Calu3 (cell line): ENCODE measurements around the gene RPS16. TPM values are rescaled to one million over a fixed set of nuclear protein-coding genes. Genes with fewer than 3 reads are reported as not detected.

Experiments used
- BruUV-seq: library from RNA; stranded (reverse); fragments of 400-500 nt; replicated peaks from 2 replicates; lab custom pipeline; 2021; lab: Mats Ljungman, UMichigan
- CTCF ChIA-PET: fragments of 300-600 bp; sonication (Branson Sonifier 250); formaldehyde crosslinking; loops from one replicate; lab custom pipeline; 2022; ENCODE audit warnings: antibody characterized with exemption; lab: Charles Lee
- DNase-seq: peaks from one replicate; pipeline ENCODE4 v3.0.0; 2022
- H3K27ac Mint-ChIP-seq: one replicate; pipeline ENCODE4 v1.8.0; 2022; ENCODE audit warnings: mixed read lengths; ENCODE audit not compliant: unreplicated experiment
- H3K27me3 Mint-ChIP-seq: one replicate; pipeline ENCODE4 v1.8.0; 2022; ENCODE audit warnings: mixed read lengths; ENCODE audit not compliant: unreplicated experiment
- H3K36me3 Mint-ChIP-seq: one replicate; pipeline ENCODE4 v1.8.0; 2022; ENCODE audit warnings: mild to moderate bottlenecking, moderate library complexity, mixed read lengths; ENCODE audit not compliant: insufficient read depth, unreplicated experiment
- H3K4me1 Mint-ChIP-seq: one replicate; pipeline ENCODE4 v1.8.0; 2022; ENCODE audit warnings: mild to moderate bottlenecking, low read depth, mixed read lengths; ENCODE audit not compliant: unreplicated experiment
- H3K4me3 Mint-ChIP-seq: one replicate; pipeline ENCODE4 v1.8.0; 2022; ENCODE audit warnings: mild to moderate bottlenecking, low read depth, moderate library complexity, mixed read lengths; ENCODE audit not compliant: unreplicated experiment
- H3K9me3 Mint-ChIP-seq: one replicate; pipeline ENCODE4 v1.8.0; 2022; ENCODE audit warnings: low read depth, mixed read lengths; ENCODE audit not compliant: unreplicated experiment
- CTCF ChIP-seq: fragments of 200-600 bp; IDR thresholded peaks from one replicate; pipeline ENCODE4 v1.8.0; 2022; ENCODE audit warnings: antibody characterized with exemption; ENCODE audit not compliant: unreplicated experiment
- intact Hi-C: fragments of 100-400 bp; cut with micrococcal nuclease; formaldehyde crosslinking; loops from one replicate; pipeline ENCODE4 v1.10.0; 2022; ENCODE audit not compliant: unreplicated experiment
- total RNA-seq: library from RNA; stranded (reverse); gene quantifications from 2 replicates; pipeline ENCODE4 v1.2.3, GENCODE V29; 2022

Gene RPS16
- total RNA-seq, 1 experiment from 2014 or later = 1,929 TPM

DNA sequence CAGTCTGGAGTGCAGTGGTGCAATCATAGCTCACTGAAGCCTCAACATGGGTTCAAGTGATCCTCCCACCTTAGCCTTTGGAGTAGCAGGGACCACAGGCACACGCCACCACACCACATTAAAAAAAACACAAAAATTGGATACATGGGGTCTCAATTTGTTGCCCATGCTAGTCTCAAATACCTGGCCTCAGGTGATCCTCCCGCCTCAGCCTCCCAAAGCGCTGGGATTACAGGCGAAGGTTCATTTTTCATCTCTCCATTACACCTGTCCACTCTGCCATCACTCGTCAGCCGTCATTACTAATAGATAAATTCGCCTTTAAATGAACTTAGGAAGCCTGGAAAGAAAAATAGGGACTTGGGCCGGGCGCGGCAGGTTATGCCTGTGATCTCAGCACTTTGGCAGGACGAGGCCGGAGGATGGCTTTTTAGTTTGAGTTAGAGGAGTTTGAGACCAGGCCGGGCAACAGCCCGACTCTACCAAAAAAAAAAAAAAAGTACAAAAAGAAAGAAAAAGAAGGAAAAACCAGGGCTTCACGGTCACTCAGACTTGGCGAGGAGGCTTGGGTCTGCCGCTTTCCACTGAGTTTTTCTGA, 8.9 kb upstream of the RPS16 start:
- peaks cover 16% of the 10 kb centered on the region for H3K4me1 Mint-ChIP-seq
- TSS peak; percentile 99 for BruUV-seq

DNA sequence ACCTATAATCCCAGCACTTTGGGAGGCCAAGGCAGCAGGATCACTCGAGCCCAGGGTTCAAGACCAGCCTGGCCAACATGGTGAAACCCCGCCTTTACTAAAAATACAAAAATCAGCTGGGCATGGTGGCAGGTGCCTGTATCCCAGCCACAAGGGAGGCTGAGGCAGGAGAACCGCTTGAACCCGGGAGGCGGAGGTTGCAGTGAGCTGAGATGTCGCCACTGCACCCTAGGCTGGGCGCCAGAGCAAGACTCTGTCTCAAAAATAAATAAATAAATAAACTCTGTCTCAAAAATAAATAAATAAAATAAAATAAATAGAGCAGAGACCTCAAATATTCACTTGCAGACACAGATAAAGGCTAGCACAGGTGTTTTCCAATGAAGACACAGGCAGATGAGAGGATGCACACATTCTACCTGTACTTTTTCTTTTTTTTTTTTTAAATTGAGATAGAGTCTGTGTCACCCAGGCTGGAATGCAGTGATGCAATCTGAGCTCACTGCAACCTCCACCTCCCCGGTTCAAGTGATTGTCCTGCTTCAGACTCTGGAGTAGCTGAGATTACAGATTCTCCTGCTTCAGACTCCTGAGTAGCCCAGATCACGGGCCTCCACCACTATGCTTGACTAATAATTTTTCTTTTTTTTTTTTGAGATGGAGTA, 2.7 kb upstream of the RPS16 start:
- no TSS peak for BruUV-seq
- CTCF ChIA-PET = interaction anchor here (0.7 kb wide), 1 partner anchor 102 kb away, joined by 3 read pairs; no protein-coding TSS in a partner anchor
- DNase-seq = no peak
- H3K4me1 Mint-ChIP-seq = peaks cover 20% of the 10 kb centered on the region
- H3K27me3 Mint-ChIP-seq = peaks cover 9% of the 10 kb centered on the region
- no peak overlapping the region for H3K4me3 Mint-ChIP-seq
- no peak overlapping the region for H3K27ac Mint-ChIP-seq
- no peaks in the 10 kb centered on the region for H3K9me3 Mint-ChIP-seq
- H3K36me3 Mint-ChIP-seq = peaks cover 51% of the 10 kb centered on the region
- intact Hi-C loops = no loop called here
- TF ChIP-seq CTCF = no peak

More for the DNA sequence above, 8.9 kb upstream of the RPS16 start:
- CTCF ChIA-PET = interaction anchor here (0.6 to 0.9 kb wide), 4 partner anchors 8 to 730 kb away, joined by 3 to 7 read pairs (median 4); partner anchors contain the start of gene RPS16
- no peaks in the 10 kb centered on the region for H3K9me3 Mint-ChIP-seq
- peak overlapping the region; percentile 96 for H3K4me3 Mint-ChIP-seq
- peak overlapping the region; percentile 99 for H3K27ac Mint-ChIP-seq
- no peak for TF ChIP-seq CTCF
- DNase-seq = no peak
- H3K27me3 Mint-ChIP-seq = no peaks in the 10 kb centered on the region
- intact Hi-C loops = loop anchor here (10.0 kb wide), 1 partner anchor 230 kb away; no protein-coding TSS in a partner anchor
- peaks cover 39% of the 10 kb centered on the region for H3K36me3 Mint-ChIP-seq

DNA sequence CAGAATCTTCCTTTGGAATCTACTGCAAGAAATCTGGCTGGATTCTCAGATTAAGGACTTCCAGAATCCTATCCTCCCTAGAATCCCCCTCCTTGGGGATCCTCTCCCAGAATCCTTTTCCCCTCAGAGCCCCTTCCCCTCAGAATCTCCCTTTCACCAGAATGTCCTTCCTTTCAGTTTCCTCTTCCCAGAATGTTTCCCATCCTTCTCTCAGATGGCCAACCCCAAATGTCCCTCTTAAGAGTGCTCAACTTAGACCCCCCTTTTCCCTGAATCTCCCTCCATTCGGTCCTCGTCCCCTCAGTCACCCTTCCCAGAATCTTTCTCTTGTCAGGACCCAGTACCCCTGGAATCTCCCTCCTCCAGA, 584 bp upstream of the RPS16 start:
- no peaks in the 10 kb centered on the region for H3K9me3 Mint-ChIP-seq
- H3K4me3 Mint-ChIP-seq = peak overlapping the region; percentile 96
- TF ChIP-seq CTCF = no peak
- H3K27me3 Mint-ChIP-seq = peaks cover 9% of the 10 kb centered on the region
- peak overlapping the region; percentile 97 for H3K27ac Mint-ChIP-seq
- peaks cover 71% of the 10 kb centered on the region for H3K36me3 Mint-ChIP-seq
- peaks cover 24% of the 10 kb centered on the region for H3K4me1 Mint-ChIP-seq
- no peak for DNase-seq
- CTCF ChIA-PET = interaction anchor here (0.6 to 1.2 kb wide), 5 partner anchors 9 to 59 kb away, joined by 3 to 7 read pairs (median 4); partner anchors contain the start of genes MED29, PAF1 and SUPT5H
- intact Hi-C loops = no loop called here
- BruUV-seq = TSS peak; percentile 99

- H3K4me1 Mint-ChIP-seq = peaks cover 33% of the 10 kb centered on the region
- peaks cover 85% of the 10 kb centered on the region for H3K36me3 Mint-ChIP-seq
- H3K9me3 Mint-ChIP-seq = no peaks in the 10 kb centered on the region
- no peak for DNase-seq
- CTCF ChIA-PET = interaction anchor here (0.9 kb wide), 1 partner anchor 20 kb away, joined by 3 read pairs; no protein-coding TSS in a partner anchor
- H3K4me3 Mint-ChIP-seq = peak overlapping the region; percentile 96
- H3K27me3 Mint-ChIP-seq = peaks cover 9% of the 10 kb centered on the region
- intact Hi-C loops = no loop called here
- no TSS peak for BruUV-seq
- H3K27ac Mint-ChIP-seq = peak overlapping the region; percentile 97
- no peak for TF ChIP-seq CTCF
Measured at GRCh38 chr19:39434123-39435076, 1.3 kb downstream of the RPS16 start.
